Osteocyte (in vitro differentiated cells): Measurements from ENCODE around the gene HSPBP1. TPM values are rescaled to one million over a fixed set of nuclear protein-coding genes. Genes with fewer than 3 reads are reported as not detected.

Experiments
- DNase-seq: peaks from one replicate; pipeline ENCODE4 v3.0.0; 2021; ENCODE audit warnings: mixed read lengths; ENCODE audit not compliant: unreplicated experiment; ENCODE audit errors: extremely low spot score
- H3K27ac Mint-ChIP-seq: one replicate; pipeline ENCODE4 v1.8.0; 2021; ENCODE audit warnings: mild to moderate bottlenecking, mixed read lengths; ENCODE audit not compliant: unreplicated experiment
- H3K27me3 Mint-ChIP-seq: one replicate; pipeline ENCODE4 v1.8.0; 2021; ENCODE audit warnings: mixed read lengths; ENCODE audit not compliant: unreplicated experiment
- H3K36me3 Mint-ChIP-seq: one replicate; pipeline ENCODE4 v1.8.0; 2021; ENCODE audit warnings: mixed read lengths; ENCODE audit not compliant: unreplicated experiment
- H3K4me1 Mint-ChIP-seq: one replicate; pipeline ENCODE4 v1.8.0; 2021; ENCODE audit warnings: mixed read lengths; ENCODE audit not compliant: unreplicated experiment
- H3K4me3 Mint-ChIP-seq: one replicate; pipeline ENCODE4 v1.8.0; 2021; ENCODE audit warnings: mild to moderate bottlenecking, moderate library complexity, mixed read lengths; ENCODE audit not compliant: unreplicated experiment
- H3K9me3 Mint-ChIP-seq: one replicate; pipeline ENCODE4 v1.8.0; 2021; ENCODE audit warnings: mixed read lengths; ENCODE audit not compliant: unreplicated experiment
- CTCF ChIP-seq: fragments of 200-600 bp; sonication (generic); IDR thresholded peaks from 2 replicates; pipeline ENCODE4 v1.5.0; 2021; ENCODE audit warnings: antibody characterized with exemption, mild to moderate bottlenecking, moderate library complexity
- total RNA-seq: library from RNA; stranded (reverse); gene quantifications from 2 replicates; pipeline ENCODE4 v1.2.1, GENCODE V29; 2021

HSPBP1 gene
- total RNA-seq, 1 donor from 2014 or later = 29.8 TPM

GRCh38 chr19:55321466-55322137 is 41.7 kb upstream of the HSPBP1 start:
- no peak overlapping the region for H3K27ac Mint-ChIP-seq
- DNase-seq = no peak

GRCh38 chr19:55320844-55321419 is 41.0 kb upstream of the HSPBP1 start:
- Mint-ChIP-seq H3K27ac (no peak overlapping the region), H3K4me1 (peaks cover 6% of the 10 kb centered on the region), H3K4me3 (no peak overlapping the region), H3K9me3 (no peaks in the 10 kb centered on the region), H3K27me3 (peaks cover 7% of the 10 kb centered on the region), H3K36me3 (no peaks in the 10 kb centered on the region)
- TF ChIP-seq CTCF = no peak
- DNase-seq = no peak

More at GRCh38 chr19:55321466-55322137, 41.7 kb upstream of the HSPBP1 start:
- Mint-ChIP-seq H3K9me3 (no peaks in the 10 kb centered on the region), H3K4me3 (no peak overlapping the region), H3K27me3 (peaks cover 7% of the 10 kb centered on the region), H3K36me3 (no peaks in the 10 kb centered on the region), H3K4me1 (peaks cover 6% of the 10 kb centered on the region)
- TF ChIP-seq CTCF = no peak

- Mint-ChIP-seq H3K27ac (no peak overlapping the region), H3K36me3 (no peaks in the 10 kb centered on the region), H3K9me3 (no peaks in the 10 kb centered on the region), H3K4me1 (peaks cover 6% of the 10 kb centered on the region), H3K4me3 (peak overlapping the region; percentile 38), H3K27me3 (peaks cover 7% of the 10 kb centered on the region)
- no peak for DNase-seq
- no peak for TF ChIP-seq CTCF
Measured at GRCh38 chr19:55319785-55320184, 39.9 kb upstream of the HSPBP1 start.

GRCh38 chr19:55316646-55317045 is 36.7 kb upstream of the HSPBP1 start:
- no peak for DNase-seq
- peaks cover 6% of the 10 kb centered on the region for H3K4me1 Mint-ChIP-seq
- TF ChIP-seq CTCF = no peak
- no peak overlapping the region for H3K27ac Mint-ChIP-seq
- H3K4me3 Mint-ChIP-seq = no peak overlapping the region
- no peaks in the 10 kb centered on the region for H3K9me3 Mint-ChIP-seq
- H3K36me3 Mint-ChIP-seq = no peaks in the 10 kb centered on the region
- peaks cover 4% of the 10 kb centered on the region for H3K27me3 Mint-ChIP-seq

GRCh38 chr19:55315956-55316525 is 36.1 kb upstream of the HSPBP1 start:
- no peak overlapping the region for H3K4me3 Mint-ChIP-seq
- H3K4me1 Mint-ChIP-seq = peaks cover 6% of the 10 kb centered on the region
- H3K27ac Mint-ChIP-seq = no peak overlapping the region
- no peaks in the 10 kb centered on the region for H3K9me3 Mint-ChIP-seq
- no peaks in the 10 kb centered on the region for H3K36me3 Mint-ChIP-seq
- TF ChIP-seq CTCF = no peak
- DNase-seq = no peak
- peaks cover 4% of the 10 kb centered on the region for H3K27me3 Mint-ChIP-seq
